Astrocyte (in vitro differentiated cells and primary cell): ENCODE measurements around the gene MICAL3. TPM values are rescaled to one million over a fixed set of nuclear protein-coding genes. Genes with fewer than 3 reads are reported as not detected.

ENCODE experiments used
- DNase-seq: peaks from one replicate; pipeline ENCODE4 v3.0.0-alpha.2; 2010; ENCODE audit warnings: low read depth
- FAIRE-seq: peaks from 2 replicates; lab custom pipeline; 2011; peaks lifted over from hg19 to GRCh38; lab: Jason Lieb, UNC
- H2AFZ ChIP-seq: 2 replicates; pipeline ENCODE4 v1.6.0; 2012; ENCODE audit warnings: low read depth, low read length, inconsistent platforms
- H3K27ac ChIP-seq: 2 replicates; pipeline ENCODE4 v1.5.1; 2011; ENCODE audit warnings: low read depth, low read length, inconsistent platforms
- H3K27me3 ChIP-seq: 2 replicates; pipeline ENCODE4 v1.6.0; 2011; ENCODE audit warnings: low read length, inconsistent platforms; ENCODE audit not compliant: insufficient read depth
- H3K36me3 ChIP-seq: 2 replicates; pipeline ENCODE4 v1.5.1; 2011; ENCODE audit warnings: low read length, inconsistent platforms; ENCODE audit not compliant: insufficient read depth
- H3K4me1 ChIP-seq: 2 replicates; pipeline ENCODE4 v1.5.1; 2011; ENCODE audit warnings: low read length, inconsistent platforms; ENCODE audit not compliant: insufficient read depth
- H3K4me2 ChIP-seq: 2 replicates; pipeline ENCODE4 v1.6.0; 2012; ENCODE audit warnings: low read length, inconsistent platforms
- H3K4me3 ChIP-seq: 2 replicates; pipeline ENCODE4 v1.5.1; 2011; ENCODE audit warnings: low read depth, mild to moderate bottlenecking, low read length, inconsistent platforms; ENCODE audit not compliant: insufficient read depth
- H3K79me2 ChIP-seq: 2 replicates; pipeline ENCODE4 v1.6.0; 2012; ENCODE audit warnings: mild to moderate bottlenecking, low read length, inconsistent platforms; ENCODE audit not compliant: insufficient read depth
- H3K9ac ChIP-seq: 2 replicates; pipeline ENCODE4 v1.6.0; 2012; ENCODE audit warnings: mild to moderate bottlenecking, low read length, inconsistent platforms
- H3K9me3 ChIP-seq: 2 replicates; pipeline ENCODE4 v1.5.1; 2012; ENCODE audit warnings: low read depth, mild to moderate bottlenecking, low read length, inconsistent platforms; ENCODE audit not compliant: insufficient read depth
- H4K20me1 ChIP-seq: 2 replicates; pipeline ENCODE4 v1.6.0; 2012; ENCODE audit warnings: low read length, inconsistent platforms; ENCODE audit not compliant: insufficient read depth
- H3K27ac Mint-ChIP-seq: one replicate; pipeline ENCODE4 v1.8.0; 2021; ENCODE audit warnings: mild to moderate bottlenecking, mixed read lengths; ENCODE audit not compliant: unreplicated experiment
- H3K27me3 Mint-ChIP-seq: one replicate; pipeline ENCODE4 v1.8.0; 2021; ENCODE audit warnings: low read depth, mixed read lengths; ENCODE audit not compliant: unreplicated experiment
- H3K36me3 Mint-ChIP-seq: one replicate; pipeline ENCODE4 v1.8.0; 2021; ENCODE audit warnings: low read depth, mixed read lengths; ENCODE audit not compliant: unreplicated experiment
- H3K4me1 Mint-ChIP-seq: one replicate; pipeline ENCODE4 v1.8.0; 2021; ENCODE audit warnings: low read depth, mixed read lengths; ENCODE audit not compliant: unreplicated experiment
- H3K4me3 Mint-ChIP-seq: one replicate; pipeline ENCODE4 v1.8.0; 2021; ENCODE audit warnings: mild to moderate bottlenecking, moderate library complexity, mixed read lengths; ENCODE audit not compliant: unreplicated experiment
- H3K9me3 Mint-ChIP-seq: one replicate; pipeline ENCODE4 v1.8.0; 2021; ENCODE audit warnings: mild to moderate bottlenecking, mixed read lengths; ENCODE audit not compliant: unreplicated experiment
- EZH2 ChIP-seq: IDR thresholded peaks from 2 replicates; pipeline ENCODE4 v1.6.1; 2012; ENCODE audit warnings: mild to moderate bottlenecking, low read length, inconsistent platforms; ENCODE audit not compliant: insufficient read depth
- total RNA-seq: library from RNA; stranded (reverse); gene quantifications from 2 replicates; pipeline ENCODE4 v1.2.1, GENCODE V29; 2021
- TF ChIP-seq, protein P1 (sequence below): IDR thresholded peaks from 2 replicates; pipeline ENCODE4 v1.5.1; 2011; ENCODE audit warnings: low read depth, mild to moderate bottlenecking, inconsistent platforms, low read length, moderate library complexity; ENCODE audit not compliant: insufficient read depth

The MICAL3 gene
- total RNA-seq, 1 donor from 2014 or later: 113 TPM

DNA sequence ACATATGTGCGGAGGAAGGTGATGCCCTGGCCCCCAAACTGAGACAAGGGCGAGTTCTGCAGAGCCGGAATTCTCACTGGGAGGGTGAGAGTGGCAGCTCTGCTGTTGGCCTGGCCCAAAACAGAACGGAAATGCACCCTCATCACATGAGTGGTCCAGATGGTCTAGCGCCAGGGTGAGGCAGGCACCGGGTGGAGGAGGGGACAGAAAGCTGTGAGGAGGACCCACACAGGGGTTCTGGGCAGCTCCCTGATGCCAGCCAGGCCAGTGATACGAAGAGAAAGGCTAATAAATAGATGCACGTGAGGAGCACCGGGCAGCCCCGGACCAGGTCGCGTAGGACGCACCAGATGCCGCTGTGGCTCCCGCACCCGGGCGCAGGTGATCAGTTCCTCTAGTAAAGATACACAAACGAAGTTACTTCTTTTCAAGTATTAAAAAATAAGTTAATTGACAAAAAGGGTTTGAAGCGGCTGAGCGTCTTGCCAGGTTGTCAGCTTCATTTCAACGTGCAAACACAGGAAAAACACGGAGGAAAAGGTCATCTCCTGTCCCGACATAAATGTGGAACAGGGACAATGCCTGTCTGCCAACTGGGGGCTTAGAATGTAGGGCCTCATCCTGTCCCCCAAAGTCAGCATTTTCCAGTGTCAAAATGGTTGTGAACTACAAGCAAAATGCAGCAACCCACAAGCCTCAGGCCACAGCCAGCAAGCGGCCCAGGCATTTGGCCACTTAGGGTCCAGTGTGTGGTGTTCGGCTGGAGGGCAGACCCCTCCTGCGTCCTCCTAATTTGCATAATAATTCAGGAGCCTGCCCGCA is 234.8 kb downstream of the MICAL3 start:
- no peak overlapping the region for H3K4me3 ChIP-seq
- TF ChIP-seq EZH2: no peak
- TF ChIP-seq, protein P1, sequence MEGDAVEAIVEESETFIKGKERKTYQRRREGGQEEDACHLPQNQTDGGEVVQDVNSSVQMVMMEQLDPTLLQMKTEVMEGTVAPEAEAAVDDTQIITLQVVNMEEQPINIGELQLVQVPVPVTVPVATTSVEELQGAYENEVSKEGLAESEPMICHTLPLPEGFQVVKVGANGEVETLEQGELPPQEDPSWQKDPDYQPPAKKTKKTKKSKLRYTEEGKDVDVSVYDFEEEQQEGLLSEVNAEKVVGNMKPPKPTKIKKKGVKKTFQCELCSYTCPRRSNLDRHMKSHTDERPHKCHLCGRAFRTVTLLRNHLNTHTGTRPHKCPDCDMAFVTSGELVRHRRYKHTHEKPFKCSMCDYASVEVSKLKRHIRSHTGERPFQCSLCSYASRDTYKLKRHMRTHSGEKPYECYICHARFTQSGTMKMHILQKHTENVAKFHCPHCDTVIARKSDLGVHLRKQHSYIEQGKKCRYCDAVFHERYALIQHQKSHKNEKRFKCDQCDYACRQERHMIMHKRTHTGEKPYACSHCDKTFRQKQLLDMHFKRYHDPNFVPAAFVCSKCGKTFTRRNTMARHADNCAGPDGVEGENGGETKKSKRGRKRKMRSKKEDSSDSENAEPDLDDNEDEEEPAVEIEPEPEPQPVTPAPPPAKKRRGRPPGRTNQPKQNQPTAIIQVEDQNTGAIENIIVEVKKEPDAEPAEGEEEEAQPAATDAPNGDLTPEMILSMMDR: no peak
- H3K36me3 ChIP-seq: no peaks in the 10 kb centered on the region
- H3K9ac ChIP-seq: no peak overlapping the region
- H3K27ac ChIP-seq: no peak overlapping the region
- no peak overlapping the region for H2AFZ ChIP-seq
- Mint-ChIP-seq H3K36me3 (peaks cover 12% of the 10 kb centered on the region), H3K4me1 (peaks cover 5% of the 10 kb centered on the region), H3K4me3 (no peak overlapping the region), H3K27me3 (no peaks in the 10 kb centered on the region), H3K9me3 (no peaks in the 10 kb centered on the region), H3K27ac (no peak overlapping the region)
- H4K20me1 ChIP-seq: no peaks in the 10 kb centered on the region
- no peak overlapping the region for H3K4me2 ChIP-seq
- FAIRE-seq (no peak), DNase-seq (no peak)
- H3K9me3 ChIP-seq: no peaks in the 10 kb centered on the region
- no peaks in the 10 kb centered on the region for H3K79me2 ChIP-seq
- H3K27me3 ChIP-seq: no peaks in the 10 kb centered on the region
- H3K4me1 ChIP-seq: peaks cover 3% of the 10 kb centered on the region

DNA sequence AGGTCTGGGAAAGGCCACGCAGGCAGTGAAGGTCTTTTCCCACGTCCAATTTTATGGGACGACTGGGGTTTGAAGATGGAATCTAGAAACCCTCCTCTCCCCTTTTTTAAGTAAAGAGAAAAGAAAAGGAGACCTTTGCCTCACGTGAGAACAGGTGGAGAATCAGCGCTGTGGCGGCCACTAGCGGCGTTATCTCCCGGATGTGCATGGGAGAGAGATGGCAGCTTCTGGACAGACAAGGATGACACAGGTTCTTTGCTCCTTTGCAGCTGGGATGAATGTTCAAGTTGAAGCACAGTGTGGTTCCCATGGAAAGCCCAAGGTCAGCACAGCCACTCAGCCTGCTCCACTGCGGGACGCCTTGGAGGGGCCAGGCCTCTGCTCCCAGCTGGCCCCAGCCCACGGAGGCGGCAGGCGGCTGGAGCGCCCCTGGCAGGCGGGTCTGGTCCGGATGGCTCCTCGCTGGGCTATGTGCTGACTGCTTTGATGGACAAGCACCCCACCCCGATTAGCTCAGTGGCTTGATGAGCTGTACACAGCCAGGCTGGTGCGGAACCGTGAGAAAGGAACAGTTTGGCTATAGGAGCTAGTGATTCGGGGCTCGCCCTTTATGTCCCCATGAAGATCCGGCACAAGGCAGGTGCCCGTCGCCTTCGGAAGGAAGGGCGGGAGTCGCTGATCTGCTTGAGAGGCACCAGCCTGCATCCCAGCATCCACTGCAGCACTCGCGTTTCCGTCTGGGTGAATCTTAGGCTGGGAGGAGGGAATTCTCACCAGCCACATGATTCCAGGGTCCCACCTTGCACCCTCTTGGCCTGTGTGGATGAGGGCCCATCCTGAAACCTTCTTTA is 235.6 kb downstream of the MICAL3 start:
- Mint-ChIP-seq H3K27me3 (no peaks in the 10 kb centered on the region), H3K9me3 (no peaks in the 10 kb centered on the region), H3K4me3 (no peak overlapping the region), H3K36me3 (peaks cover 7% of the 10 kb centered on the region), H3K27ac (no peak overlapping the region), H3K4me1 (peaks cover 5% of the 10 kb centered on the region)
- Histone ChIP-seq H4K20me1 (no peaks in the 10 kb centered on the region), H3K4me3 (no peak overlapping the region), H2AFZ (no peak overlapping the region), H3K27me3 (no peaks in the 10 kb centered on the region), H3K27ac (no peak overlapping the region), H3K4me2 (no peak overlapping the region), H3K36me3 (no peaks in the 10 kb centered on the region), H3K9ac (no peak overlapping the region), H3K4me1 (peaks cover 3% of the 10 kb centered on the region), H3K79me2 (no peaks in the 10 kb centered on the region), H3K9me3 (no peaks in the 10 kb centered on the region)
- no peak for DNase-seq
- no peak for FAIRE-seq
- TF ChIP-seq, protein P1: no peak
- TF ChIP-seq EZH2: no peak
